HG03565 (cell line): ENCODE data around the gene FRMD4B.
A peak's percentile ranks its signal among the peaks of the same experiment; 100 is the strongest.
"Not testable (repeated sequence)": the region's sequence is repeated elsewhere in the genome, so short reads cannot be mapped to it uniquely, and the experiment has no call there.

Source experiments
- ATAC-seq: cut with Tn5 transposase; IDR thresholded peaks from one replicate; pipeline ENCODE4 v1.9.1; 2021; ENCODE audit warnings: mild to moderate bottlenecking, moderate library complexity; ENCODE audit not compliant: unreplicated experiment

The FRMD4B gene

DNA sequence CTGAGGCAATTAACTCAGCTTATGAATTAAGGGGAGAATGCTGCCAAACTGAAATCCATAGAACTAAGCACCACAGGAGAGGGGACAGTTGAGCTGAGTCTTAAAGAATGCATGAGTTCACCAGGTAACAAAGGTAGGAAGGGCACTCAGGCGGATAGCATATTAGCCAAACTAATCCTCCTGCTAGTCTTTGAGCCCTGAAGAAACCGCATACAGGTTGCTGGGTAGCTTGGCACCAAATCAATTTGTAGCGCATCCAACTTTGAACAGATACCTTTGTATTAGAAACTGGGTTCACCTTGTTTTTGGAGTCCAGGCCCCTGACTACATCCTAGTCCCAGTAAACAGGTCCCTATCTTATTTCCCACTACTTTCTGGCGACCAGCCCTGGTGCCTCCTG, 93.7 kb downstream of the FRMD4B start:
- no peak for ATAC-seq

DNA sequence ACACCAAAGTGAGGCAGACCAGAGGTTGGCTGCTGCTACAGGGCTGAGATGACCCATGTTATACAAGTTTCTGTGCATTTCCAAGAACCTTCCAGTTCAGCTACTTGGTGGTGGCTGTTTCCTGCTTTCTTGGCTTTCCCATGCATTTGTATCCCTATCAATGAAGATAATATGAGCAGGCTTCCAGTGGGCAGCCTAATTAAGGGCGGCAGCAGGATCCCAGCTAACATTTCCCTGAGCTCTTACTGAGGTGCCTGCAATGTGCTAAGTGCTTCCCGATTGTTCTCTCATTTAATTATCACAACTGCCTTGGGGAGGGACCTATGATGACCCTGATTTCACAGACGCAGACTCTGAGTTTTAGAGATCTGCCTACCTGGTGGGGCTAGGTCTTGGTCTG, 95.5 kb downstream of the FRMD4B start:
- ATAC-seq, result no peak

DNA sequence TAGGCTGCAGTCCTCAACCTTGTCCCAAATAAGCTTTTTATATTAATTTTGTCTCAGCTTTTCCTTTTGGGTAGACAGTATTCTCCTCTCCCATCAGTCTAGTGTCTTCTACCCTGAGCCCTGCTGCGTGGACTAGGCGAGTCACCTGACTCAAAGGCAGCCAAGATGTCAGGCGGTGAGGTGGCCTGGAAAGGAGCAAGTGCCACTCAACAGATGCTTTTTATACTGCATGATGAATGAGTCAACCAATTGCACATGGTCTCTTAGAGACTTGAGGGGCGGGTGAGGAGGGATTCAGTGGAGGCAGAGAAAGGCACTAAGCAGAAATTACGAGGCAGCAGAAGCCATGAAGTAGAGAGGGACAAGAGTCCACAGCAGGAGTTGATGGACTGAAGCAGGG, 95.9 kb downstream of the FRMD4B start:
- no peak for ATAC-seq

DNA sequence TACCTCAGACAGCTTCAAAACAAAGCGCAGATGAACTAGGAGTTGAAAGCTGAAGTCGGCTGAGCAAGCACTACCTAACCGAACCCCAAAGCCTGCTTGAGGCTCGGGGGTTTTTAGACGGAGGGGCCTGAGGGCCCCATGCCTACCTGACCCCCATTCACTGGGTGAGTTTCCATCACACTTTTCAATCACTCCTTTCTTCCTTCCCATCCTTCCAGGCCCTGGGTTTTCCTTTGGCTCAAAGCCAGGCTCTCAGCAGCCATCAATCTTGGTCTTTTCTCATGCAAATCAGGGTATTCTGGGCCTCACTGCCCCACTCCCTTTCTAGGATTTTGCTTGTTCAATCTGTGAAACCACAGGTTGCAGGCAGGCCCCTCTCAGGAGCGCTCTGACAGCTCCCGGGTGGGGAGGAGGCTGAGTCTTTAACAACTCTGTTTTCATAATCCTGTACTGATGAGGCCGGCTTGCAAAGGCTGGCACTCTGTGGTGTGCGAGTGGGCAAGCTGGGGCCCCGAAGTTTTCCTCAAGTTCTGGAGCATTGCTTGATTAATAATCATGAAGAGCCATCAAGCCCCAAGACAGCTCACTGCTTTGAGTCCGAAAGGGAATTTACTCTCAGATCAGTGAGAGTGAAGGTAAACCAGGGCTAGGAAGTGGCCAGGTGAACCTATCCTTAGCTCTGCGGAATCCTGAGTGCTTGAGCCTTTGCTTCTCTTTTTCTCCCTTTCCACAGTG, 97.6 kb downstream of the FRMD4B start:
- peak; percentile 61 for ATAC-seq

DNA sequence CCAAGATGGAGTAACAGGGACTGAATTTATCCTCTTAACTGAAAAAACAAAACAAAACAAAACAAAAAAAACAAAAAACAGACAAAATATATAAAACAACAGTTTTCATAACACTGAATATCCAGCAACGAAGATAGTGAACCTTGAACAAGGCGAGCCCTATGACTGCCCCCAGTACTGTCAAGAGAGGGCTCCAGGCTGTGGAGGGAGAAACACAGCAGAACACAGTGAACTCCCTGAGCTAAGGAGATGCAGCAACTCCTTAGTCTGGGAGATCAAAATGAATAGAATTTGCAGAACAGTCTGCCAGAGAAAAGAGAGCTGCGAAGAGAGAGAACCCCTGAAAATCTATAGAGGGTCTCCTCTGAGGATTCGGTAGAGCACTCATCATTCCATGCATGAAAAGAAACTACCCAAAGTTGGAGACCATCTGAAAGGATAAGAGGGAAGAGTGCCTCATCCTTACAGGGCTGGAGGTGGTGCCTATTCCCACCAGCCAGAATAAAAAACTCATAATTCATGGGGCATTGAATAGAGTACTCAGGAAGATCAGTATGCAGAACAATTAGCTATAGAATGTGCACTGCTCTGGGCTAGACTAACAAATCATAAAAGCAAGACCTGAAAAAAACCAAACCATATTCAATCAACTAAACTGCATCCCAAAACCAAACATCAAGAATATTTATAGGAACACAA, 101.8 kb downstream of the FRMD4B start:
- ATAC-seq, result no peak

DNA sequence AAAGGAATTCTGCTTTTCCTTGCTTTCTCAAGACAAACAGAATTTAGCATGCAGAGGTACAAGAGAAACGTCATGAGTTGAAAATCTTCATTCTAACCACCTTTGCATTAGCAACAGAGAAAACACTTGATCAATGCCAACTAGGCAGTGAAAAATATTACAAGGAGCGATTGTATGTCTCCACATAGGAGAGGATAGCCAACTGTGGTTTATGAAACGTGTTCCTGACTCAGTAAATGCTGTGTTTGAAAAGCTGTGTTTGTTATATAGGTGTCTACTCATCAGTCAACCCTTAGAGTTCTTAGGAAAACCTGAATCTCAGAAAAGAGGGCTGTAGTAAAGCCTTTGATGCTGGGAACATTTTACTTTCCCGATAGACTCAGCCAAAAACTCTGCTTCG, 102.4 kb downstream of the FRMD4B start:
- no peak for ATAC-seq

DNA sequence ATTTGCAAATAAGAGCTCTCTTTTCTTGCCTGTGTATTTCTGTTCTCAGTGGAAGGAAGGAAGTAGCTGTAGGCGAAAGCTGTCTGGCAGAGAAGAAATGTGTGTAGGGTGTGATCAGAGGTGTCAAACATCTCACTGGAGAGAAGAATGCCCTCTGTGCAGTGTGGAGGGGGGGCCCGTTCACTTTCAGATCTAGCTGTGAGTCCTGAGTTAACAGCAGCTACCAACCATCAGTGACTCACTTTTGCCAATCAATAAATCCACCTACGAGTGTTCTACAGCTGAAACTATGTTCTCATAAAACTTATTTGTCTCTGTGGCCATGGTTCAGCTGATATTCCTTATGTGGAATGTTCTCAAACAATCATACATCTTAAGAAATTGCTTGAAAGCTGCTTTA, 103.7 kb downstream of the FRMD4B start:
- ATAC-seq, result no peak

DNA sequence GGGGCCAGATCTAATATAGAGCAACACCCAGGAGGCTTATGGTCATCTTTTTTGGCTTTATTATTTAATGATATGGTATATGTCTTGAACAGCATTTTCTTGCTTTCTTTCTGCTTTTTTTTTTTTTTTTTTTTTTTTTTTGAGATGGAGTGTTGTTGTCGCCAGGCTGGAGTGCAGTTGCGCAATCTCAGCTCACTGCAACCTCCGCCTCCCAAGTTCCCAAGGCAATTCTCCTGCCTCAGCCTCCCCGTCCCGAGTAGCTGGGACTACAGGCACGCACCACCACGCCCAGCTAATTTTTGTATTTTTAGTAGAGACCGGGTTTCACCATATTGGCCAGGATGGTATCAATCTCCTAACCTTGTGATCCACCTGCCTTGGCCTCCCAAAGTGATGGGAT, 108.5 kb downstream of the FRMD4B start:
- not testable (repeated sequence) for ATAC-seq

DNA sequence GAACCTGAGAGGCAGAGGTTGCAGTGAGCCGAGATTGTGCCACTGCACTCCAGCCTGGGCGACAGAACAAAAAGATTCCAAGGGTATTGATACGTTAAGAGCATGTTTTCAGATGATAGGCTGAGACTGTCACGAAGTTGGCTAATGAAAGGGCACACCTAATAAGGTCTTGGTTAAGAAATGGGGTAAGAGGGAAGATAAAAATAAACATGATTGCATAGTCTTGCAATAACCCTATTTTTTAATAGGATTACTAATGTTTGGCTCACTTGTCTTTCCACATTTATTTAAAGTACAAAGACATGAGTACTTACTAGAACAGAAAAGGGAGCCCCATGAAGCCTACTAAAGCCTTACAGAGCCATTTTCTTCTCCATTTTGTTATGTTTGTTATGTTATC, 109.0 kb downstream of the FRMD4B start:
- ATAC-seq, result no peak

DNA sequence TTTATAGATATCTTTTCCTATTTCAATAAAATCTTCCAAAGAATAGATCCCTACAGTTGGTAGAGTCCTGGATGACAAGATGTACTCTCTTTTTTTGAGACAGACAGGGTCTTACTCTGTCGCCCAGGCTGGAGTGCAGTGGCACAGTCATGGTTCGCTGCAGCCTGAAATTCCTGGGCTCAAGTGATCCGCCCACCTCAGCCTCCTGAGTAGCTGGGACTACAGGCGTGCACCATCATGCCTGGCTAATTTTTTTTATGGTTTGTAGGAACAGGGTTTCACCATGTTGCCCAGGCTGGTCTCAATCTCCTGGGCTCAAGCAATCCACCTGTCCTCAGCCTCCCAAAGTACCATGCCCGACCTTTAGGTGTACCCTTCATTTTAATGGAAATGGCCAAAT, 109.7 kb downstream of the FRMD4B start:
- not testable (repeated sequence) for ATAC-seq

DNA sequence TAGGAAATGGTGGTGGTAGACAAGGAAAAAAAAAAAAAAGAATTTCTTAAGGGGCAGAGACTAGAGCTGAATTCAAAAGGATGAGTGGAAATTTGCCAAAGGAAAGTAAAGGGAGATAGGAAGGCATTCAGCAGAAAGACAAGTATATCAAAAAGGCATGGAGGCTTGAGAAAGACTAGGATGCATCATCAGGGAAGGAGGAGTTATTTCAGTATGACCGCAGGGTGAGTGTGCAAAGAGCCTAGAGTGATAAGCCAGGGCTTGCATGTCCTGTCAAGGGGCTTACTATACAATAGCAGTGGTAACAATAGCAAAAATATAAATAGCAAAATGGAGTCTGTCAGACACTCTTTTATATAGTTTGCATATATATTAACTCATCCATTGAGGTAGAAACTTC, 112.0 kb downstream of the FRMD4B start:
- no peak for ATAC-seq

DNA sequence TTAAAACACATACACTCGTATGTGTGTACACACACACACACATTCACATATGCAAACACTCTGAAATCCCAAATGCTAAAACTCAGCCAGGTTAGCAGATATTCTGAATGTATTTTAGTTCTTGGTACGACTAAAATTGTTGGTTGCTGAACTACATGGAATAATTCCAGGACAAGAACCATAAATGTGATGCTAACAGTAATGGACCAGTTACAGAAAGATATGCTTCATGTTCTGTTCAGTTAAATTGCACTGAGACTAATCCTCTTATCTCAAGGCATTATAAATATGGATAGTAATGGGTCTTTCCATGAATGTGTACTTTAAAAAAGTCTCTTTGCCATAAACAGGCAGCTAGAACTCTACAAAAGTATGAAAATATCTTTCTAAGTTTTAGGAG, 113.3 kb downstream of the FRMD4B start:
- ATAC-seq, result no peak

DNA sequence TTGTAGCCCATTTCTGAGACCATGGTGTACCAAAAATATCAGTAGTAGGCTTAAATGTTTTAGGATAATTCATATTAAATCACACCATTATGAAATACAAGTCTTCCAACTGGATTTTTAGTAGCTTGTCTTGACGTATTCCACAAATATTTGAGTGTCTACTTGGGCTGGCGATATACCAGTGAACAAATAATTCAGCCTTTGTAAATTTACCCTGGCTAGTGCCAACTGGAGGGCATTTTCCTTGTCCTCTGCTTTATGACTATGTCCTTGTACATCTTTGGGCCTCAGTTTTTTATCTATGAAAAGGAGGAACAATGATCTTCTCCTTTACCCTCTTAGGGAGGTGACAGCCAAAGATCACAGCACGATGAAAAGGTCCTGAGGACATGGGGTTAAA, 114.8 kb downstream of the FRMD4B start:
- ATAC-seq, result no peak

DNA sequence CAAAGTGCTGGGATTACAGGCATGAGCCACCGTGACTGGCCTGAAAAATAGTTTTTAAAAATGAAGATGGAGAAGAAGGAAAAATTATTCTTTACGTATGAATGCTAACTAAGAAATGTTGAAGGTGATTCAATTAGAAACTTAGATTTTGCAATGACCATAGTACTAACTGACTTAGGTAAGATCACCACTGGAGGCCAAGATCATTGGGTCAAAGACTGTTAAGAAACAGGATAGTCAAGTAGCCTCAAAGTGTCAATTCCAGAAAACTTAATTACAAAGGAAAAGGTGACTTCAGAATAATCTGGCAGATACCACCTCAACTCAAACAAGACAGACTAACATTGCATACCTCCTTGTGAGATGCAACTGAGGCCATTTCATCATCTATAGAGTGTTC, 119.3 kb downstream of the FRMD4B start:
- ATAC-seq, result no peak

DNA sequence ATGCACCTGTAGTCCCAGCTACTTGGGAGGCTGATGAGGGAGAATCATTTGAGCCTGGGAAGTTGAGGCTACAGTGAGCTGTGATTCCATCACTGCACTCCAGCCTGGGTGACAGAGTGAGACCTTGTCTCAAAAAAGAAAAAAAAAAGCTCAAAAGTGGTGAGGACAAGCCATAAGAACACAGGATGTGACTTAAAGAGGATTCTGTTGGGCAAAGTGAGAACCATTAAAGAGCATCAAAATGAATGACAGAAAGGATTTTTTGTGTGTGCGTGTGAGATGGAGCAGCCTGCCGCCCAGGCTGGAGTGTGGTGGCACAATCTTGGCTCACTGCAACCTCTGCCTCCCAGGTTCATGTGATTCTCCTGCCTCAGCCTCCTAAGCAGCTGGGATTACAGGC, 119.8 kb downstream of the FRMD4B start:
- not testable (repeated sequence) for ATAC-seq

DNA sequence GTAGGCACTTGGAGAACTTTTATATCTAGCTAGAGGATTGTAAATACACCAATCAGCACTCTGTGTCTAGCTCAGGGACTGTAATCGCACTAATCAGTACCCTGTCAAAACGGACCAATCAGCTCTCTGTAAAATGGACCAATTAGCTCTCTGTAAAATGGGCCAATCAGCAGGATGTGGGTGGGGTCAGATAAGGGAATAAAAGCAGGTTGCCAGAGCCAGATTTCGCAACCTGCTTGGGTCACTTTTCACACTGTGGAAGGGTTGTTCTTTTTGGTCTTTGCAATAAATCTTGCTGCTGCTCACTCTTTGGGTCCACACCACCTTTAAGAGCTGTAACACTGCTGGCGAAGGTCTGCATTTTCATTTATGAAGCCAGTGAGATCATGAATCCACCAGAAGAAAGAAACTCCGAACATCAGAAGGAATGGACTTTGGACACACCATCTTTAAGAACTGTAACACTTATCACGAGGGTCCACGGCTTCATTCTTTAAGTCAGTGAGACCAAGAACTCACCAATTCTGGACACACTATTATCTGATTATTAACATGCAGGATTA, 125.0 kb downstream of the FRMD4B start:
- not testable (repeated sequence) for ATAC-seq

DNA sequence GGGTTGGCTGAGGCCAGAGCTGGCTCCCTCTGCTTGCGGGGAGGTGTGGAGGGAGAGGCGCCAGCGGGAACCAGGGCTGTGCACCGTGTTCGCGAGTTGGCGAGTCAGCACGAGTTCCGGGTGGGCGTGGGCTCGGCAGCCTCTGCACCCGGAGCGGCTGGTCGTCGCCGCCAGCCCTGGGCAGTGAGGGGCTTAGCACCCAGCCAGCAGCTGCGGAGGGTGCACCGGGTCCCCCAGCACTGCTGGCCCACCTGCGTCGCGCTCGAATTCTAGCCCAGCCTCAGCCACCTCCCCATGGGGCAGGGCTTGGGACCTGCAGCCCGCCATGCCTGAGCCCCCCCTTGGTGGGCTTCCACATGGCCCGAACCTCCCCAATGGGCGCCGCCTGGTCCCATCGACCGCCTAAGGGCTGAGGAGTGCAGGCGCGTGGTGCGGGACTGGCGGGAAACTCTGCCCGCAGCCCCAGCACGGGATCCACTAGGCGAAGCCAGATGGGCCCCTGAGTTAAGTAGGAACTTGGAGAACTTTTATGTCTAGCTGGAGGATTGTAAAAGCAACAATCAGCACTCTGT, 125.6 kb downstream of the FRMD4B start:
- no peak for ATAC-seq

DNA sequence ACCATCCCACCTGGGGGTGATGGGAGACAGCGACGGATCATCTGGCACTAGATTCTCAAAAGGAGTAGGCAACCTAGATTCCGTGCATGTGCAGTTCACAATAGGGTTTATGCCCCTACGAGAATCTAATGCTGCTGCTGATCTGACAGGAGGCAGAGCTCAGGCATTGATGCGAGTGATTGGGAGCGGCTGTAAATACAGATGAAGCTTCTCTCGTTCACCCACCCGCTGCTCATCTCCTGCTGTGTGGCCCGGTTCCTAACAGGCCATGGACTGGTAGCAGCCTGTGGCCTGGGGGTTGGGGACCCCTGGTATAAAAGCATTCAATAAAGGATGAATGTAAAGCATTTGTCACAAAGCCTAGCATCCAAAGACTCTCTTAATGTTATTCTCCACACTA, 126.8 kb downstream of the FRMD4B start:
- no peak for ATAC-seq

DNA sequence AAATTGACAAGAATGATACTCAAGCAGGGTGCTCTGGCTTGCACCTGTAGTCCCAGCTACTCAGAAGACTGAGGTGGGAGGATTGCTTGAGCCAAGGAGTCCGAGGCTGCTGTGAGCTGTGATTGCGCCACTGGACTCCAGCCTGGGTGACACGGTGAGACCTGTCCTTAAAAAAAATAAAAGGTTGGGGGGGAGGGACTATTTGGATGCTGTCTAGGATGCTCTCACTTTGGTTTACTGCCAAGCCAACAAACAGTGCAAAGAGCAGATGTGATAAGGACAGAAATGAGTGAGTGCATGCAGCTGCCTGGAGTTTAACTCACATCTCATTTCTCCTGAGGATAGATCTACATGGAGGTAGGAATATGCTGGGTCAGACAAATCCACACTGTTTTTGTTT, 130.0 kb downstream of the FRMD4B start:
- ATAC-seq, result no peak

DNA sequence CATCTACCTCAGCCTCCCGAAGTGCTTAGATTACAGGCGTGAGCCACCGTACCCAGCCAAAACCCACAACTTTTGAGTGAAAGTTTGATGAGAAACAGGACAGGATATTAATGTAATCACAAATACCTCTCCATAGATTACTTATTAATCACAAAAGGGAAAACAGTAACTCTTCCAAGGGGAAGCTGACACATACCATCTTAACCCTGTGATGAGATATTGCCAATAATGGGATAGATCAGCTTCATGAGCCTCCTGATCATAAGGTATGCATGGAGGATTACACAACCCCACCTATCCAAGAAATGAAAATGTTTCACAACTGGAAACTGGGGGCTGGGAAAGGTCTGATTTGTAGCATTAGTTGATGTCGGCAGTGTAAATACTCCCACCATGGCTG, 131.5 kb downstream of the FRMD4B start:
- no peak for ATAC-seq

DNA sequence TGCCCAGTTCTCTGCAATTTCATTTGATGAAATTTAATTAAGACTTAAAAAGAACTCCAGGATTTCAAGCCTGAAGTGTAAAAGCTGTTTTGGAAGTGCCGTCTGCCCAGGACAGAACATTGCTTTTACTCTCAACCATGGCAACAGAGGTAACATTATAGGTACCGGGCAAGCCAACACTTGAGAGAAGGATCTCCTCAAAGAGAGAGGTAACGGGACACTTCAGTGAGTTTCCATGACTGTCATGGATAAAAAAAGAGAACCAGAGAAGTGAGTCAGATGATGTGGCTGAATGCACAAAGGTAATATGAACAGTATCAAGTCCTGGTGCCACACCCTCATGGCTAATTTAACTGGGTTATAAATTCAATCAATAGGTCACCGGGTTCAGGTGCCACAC, 133.3 kb downstream of the FRMD4B start:
- ATAC-seq, result no peak

DNA sequence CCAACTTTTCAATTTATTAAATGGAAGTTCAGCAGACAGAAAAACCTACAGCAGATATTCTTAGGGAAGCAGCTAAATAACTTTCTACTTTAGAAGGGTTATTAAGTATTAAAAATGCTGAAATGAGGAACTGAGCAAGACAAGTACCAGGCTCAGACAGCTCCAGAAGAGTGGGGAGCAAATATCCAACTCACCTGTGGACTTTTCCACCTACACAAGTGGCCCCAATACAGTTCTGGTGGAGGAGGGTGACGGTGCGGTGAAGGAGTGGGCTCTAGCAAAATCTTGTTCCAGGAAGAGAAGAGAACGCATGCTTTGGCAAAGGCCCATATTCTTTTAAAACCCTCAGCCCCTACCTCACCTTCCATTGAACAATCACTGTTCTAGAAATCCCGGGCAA, 133.7 kb downstream of the FRMD4B start:
- ATAC-seq, result no peak
